Measurements from ENCODE around the gene STARD13.

DNA sequence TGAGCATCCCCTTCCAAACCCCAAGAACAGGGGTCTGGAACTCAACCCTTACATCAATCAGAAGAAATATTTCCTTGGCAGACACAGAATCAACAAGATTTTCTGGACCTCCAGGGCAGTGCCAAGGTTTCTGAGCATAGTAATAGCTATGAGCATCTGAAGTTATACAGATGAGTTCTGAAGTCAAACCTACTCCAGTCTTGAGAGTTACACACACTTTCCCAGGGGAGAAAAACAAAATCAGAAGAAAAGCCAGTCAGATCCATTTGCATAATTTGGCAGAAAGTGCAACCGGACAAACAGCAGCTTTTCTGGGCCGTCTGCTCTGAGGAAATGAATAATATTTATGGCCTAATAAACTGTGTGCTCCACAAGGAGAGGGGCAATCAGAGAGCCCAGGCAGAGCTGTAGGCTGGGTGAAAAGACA lies 176.3 kb downstream of the STARD13 start:
- TF ChIP-seq, protein P1, sequence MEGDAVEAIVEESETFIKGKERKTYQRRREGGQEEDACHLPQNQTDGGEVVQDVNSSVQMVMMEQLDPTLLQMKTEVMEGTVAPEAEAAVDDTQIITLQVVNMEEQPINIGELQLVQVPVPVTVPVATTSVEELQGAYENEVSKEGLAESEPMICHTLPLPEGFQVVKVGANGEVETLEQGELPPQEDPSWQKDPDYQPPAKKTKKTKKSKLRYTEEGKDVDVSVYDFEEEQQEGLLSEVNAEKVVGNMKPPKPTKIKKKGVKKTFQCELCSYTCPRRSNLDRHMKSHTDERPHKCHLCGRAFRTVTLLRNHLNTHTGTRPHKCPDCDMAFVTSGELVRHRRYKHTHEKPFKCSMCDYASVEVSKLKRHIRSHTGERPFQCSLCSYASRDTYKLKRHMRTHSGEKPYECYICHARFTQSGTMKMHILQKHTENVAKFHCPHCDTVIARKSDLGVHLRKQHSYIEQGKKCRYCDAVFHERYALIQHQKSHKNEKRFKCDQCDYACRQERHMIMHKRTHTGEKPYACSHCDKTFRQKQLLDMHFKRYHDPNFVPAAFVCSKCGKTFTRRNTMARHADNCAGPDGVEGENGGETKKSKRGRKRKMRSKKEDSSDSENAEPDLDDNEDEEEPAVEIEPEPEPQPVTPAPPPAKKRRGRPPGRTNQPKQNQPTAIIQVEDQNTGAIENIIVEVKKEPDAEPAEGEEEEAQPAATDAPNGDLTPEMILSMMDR (IDR thresholded peaks at IDR 0.05) = no peak
- TF ChIP-seq POLR2AphosphoS5 (IDR thresholded peaks at IDR 0.05) (peak; percentile 26), POLR2A (IDR thresholded peaks at IDR 0.05) (no peak)
